ENCODE measurements around the gene ENHO.

The ENHO gene

GRCh38 chr9:34522091-34522887 is 501 bp downstream of the ENHO start:
- no peak for DNase-seq

- DNase-seq = no peak
Observed at GRCh38 chr9:34521406-34522045, 1.3 kb downstream of the ENHO start.

- DNase-seq = no peak
Observed at GRCh38 chr9:34520505-34521385, 2.0 kb downstream of the ENHO start.

- DNase-seq = no peak
Observed at GRCh38 chr9:34520096-34520495, 2.7 kb downstream of the ENHO start.

GRCh38 chr9:34519321-34520020 is 3.3 kb downstream of the ENHO start:
- DNase-seq = no peak

- DNase-seq = no peak
Observed at GRCh38 chr9:34518896-34519295, 3.9 kb downstream of the ENHO start.

GRCh38 chr9:34518110-34518616 is 4.6 kb downstream of the ENHO start:
- no peak for DNase-seq

- no peak for DNase-seq
Observed at GRCh38 chr9:34517185-34517584, 5.6 kb downstream of the ENHO start.

- no peak for DNase-seq
Observed at GRCh38 chr9:34515959-34516358, 6.8 kb downstream of the ENHO start.

- DNase-seq = no peak
Observed at GRCh38 chr9:34514816-34515215, 8.0 kb downstream of the ENHO start.

GRCh38 chr9:34514401-34514800 is 8.4 kb downstream of the ENHO start:
- no peak for DNase-seq

GRCh38 chr9:34513567-34514214 is 9.1 kb downstream of the ENHO start:
- peak; percentile 41 for DNase-seq

- DNase-seq = no peak
Observed at GRCh38 chr9:34512131-34513078, 10.4 kb downstream of the ENHO start.

- DNase-seq = no peak
Observed at GRCh38 chr9:34510497-34511468, 12.0 kb downstream of the ENHO start.

GRCh38 chr9:34508951-34509350 is 13.8 kb downstream of the ENHO start:
- DNase-seq = no peak

GRCh38 chr9:34508463-34508862 is 14.3 kb downstream of the ENHO start:
- DNase-seq = no peak

- no peak for DNase-seq
Observed at GRCh38 chr9:34507966-34508365, 14.8 kb downstream of the ENHO start.

- DNase-seq = no peak
Observed at GRCh38 chr9:34507556-34507955, 15.2 kb downstream of the ENHO start.

GRCh38 chr9:34506623-34507022 is 16.2 kb downstream of the ENHO start:
- DNase-seq = no peak

Data from DMS53 (cell line).